Measurements from ENCODE around the gene RBFOX2.

The RBFOX2 gene

GRCh38 chr22:35958334-35958733 is 70.3 kb downstream of the RBFOX2 start:
- Histone ChIP-seq H3K27ac (ENCODE audit: low read depth, low read length, poor library complexity, severe bottlenecking) (no peak overlapping the region), H3K9me2 (ENCODE audit: low read depth, low read length) (no peaks in the 10 kb centered on the region), H4K20me1 (ENCODE audit: insufficient read depth, low read length) (no peaks in the 10 kb centered on the region), H3K36me3 (ENCODE audit: insufficient read depth, low read length) (no peaks in the 10 kb centered on the region), H3F3A (ENCODE audit: insufficient read depth, low read length) (no peaks in the 10 kb centered on the region), H3K4me2 (ENCODE audit: low read length) (no peak overlapping the region), H3K9ac (ENCODE audit: low read length) (no peak overlapping the region), H3K79me2 (ENCODE audit: insufficient read depth, low read length) (no peaks in the 10 kb centered on the region), H3K4me3 (ENCODE audit: low read depth, low read length, poor library complexity, severe bottlenecking) (no peak overlapping the region), H3K9me3 (ENCODE audit: low read length) (no peaks in the 10 kb centered on the region), H2AFZ (ENCODE audit: low read length) (no peak overlapping the region), H3K27me3 (ENCODE audit: insufficient read depth, low read length) (no peaks in the 10 kb centered on the region), H3K4me1 (ENCODE audit: insufficient read depth, low read length, severe bottlenecking) (no peaks in the 10 kb centered on the region)
- TF ChIP-seq EZH2 (IDR thresholded peaks at IDR 0.05; ENCODE audit: borderline replicate concordance, low read length) (no peak), CTCF (IDR thresholded peaks at IDR 0.05; ENCODE audit: low read length) (no peak)

- Histone ChIP-seq H3K4me3 (ENCODE audit: low read depth, low read length, poor library complexity, severe bottlenecking) (no peak overlapping the region), H3K9ac (ENCODE audit: low read length) (no peak overlapping the region), H3F3A (ENCODE audit: insufficient read depth, low read length) (no peaks in the 10 kb centered on the region), H2AFZ (ENCODE audit: low read length) (no peak overlapping the region), H3K27me3 (ENCODE audit: insufficient read depth, low read length) (no peaks in the 10 kb centered on the region), H3K36me3 (ENCODE audit: insufficient read depth, low read length) (no peaks in the 10 kb centered on the region), H3K4me1 (ENCODE audit: insufficient read depth, low read length, severe bottlenecking) (no peaks in the 10 kb centered on the region), H3K27ac (ENCODE audit: low read depth, low read length, poor library complexity, severe bottlenecking) (no peak overlapping the region), H3K79me2 (ENCODE audit: insufficient read depth, low read length) (no peaks in the 10 kb centered on the region), H3K4me2 (ENCODE audit: low read length) (no peak overlapping the region), H3K9me2 (ENCODE audit: low read depth, low read length) (no peaks in the 10 kb centered on the region), H3K9me3 (ENCODE audit: low read length) (no peaks in the 10 kb centered on the region), H4K20me1 (ENCODE audit: insufficient read depth, low read length) (no peaks in the 10 kb centered on the region)
- no peak for TF ChIP-seq EZH2 (IDR thresholded peaks at IDR 0.05; ENCODE audit: borderline replicate concordance, low read length)
- TF ChIP-seq CTCF (IDR thresholded peaks at IDR 0.05; ENCODE audit: low read length), result no peak
Observed at GRCh38 chr22:35957589-35957988, 71.0 kb downstream of the RBFOX2 start.

- Histone ChIP-seq H3K36me3 (ENCODE audit: insufficient read depth, low read length) (no peaks in the 10 kb centered on the region), H3F3A (ENCODE audit: insufficient read depth, low read length) (no peaks in the 10 kb centered on the region), H3K4me1 (ENCODE audit: insufficient read depth, low read length, severe bottlenecking) (no peaks in the 10 kb centered on the region), H3K9me3 (ENCODE audit: low read length) (no peaks in the 10 kb centered on the region), H3K9ac (ENCODE audit: low read length) (no peak overlapping the region), H3K9me2 (ENCODE audit: low read depth, low read length) (no peaks in the 10 kb centered on the region), H3K27ac (ENCODE audit: low read depth, low read length, poor library complexity, severe bottlenecking) (no peak overlapping the region), H3K4me2 (ENCODE audit: low read length) (no peak overlapping the region), H2AFZ (ENCODE audit: low read length) (no peak overlapping the region), H3K27me3 (ENCODE audit: insufficient read depth, low read length) (no peaks in the 10 kb centered on the region), H3K4me3 (ENCODE audit: low read depth, low read length, poor library complexity, severe bottlenecking) (no peak overlapping the region), H3K79me2 (ENCODE audit: insufficient read depth, low read length) (no peaks in the 10 kb centered on the region), H4K20me1 (ENCODE audit: insufficient read depth, low read length) (no peaks in the 10 kb centered on the region)
- TF ChIP-seq CTCF (IDR thresholded peaks at IDR 0.05; ENCODE audit: low read length) (no peak), EZH2 (IDR thresholded peaks at IDR 0.05; ENCODE audit: borderline replicate concordance, low read length) (no peak)
Observed at GRCh38 chr22:35956850-35957249, 71.8 kb downstream of the RBFOX2 start.

Measured in OCI-LY1 (cell line).